Measurements from ENCODE around the gene DOCK1.

GRCh38 chr10:127080317-127080716 lies 175.1 kb downstream of the DOCK1 start:
- no peak for TF ChIP-seq CTCF (conservative IDR thresholded peaks at IDR 0.05; ENCODE audit: low read length)
- no peak for TF ChIP-seq EZH2phosphoT487 (IDR thresholded peaks at IDR 0.05; ENCODE audit: borderline replicate concordance)
